Medulla oblongata (tissue), 1 donor: ENCODE measurements around the gene LPAR4.
"Not testable (repeated sequence)": the region's sequence is repeated elsewhere in the genome, so short reads cannot be mapped to it uniquely, and the experiment has no call there.

Source experiments
- DNase-seq: peaks from one replicate; pipeline ENCODE4 v3.0.0-alpha.2; 2015; ENCODE audit errors: extremely low spot score

LPAR4 gene, protein sequence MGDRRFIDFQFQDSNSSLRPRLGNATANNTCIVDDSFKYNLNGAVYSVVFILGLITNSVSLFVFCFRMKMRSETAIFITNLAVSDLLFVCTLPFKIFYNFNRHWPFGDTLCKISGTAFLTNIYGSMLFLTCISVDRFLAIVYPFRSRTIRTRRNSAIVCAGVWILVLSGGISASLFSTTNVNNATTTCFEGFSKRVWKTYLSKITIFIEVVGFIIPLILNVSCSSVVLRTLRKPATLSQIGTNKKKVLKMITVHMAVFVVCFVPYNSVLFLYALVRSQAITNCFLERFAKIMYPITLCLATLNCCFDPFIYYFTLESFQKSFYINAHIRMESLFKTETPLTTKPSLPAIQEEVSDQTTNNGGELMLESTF

DNA sequence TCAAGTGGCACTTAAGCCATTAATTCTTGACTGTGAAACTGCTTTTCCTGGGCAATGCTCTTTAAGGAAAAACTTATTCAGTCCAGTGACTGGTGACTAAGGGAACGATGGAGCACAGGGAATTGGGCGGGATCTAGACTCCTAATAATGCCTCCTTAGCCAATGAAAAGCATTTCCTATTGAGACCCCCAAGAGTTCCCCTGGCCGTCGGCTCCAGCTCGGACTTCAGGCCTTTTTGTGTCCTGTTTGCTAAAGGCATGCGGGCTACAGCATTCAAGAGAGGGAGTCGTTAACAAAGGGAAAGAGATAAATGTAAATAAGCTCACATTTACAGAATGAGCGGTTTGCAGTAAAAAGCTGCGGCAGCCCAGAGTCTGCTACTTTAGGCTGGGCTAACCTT lies at the start of gene LPAR4:
Gene LPAR4 (plus strand): TSS at position 232 of the 400 bp plus-strand sequence. CDS start 7,150 bp downstream, outside the sequence.
- peak; percentile 31 for DNase-seq

DNA sequence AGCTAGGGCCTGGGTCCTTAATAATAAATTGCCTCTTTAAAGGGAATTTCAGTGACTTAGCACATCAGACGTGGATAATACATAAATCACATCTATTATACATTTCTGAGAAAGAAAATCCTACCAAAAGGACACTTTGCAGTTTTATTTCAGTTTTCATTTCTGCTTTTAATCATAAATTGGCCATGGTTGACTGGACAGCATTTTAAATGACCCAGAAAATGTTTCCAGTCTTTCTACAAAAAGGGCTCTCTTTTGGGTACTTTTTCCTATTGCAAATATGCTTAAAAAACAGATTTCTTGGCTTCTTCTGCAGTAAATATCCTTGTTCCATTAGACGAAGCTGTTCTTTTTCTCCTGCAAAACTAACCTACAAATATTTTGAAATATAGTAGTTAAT lies 41.4 kb upstream of the LPAR4 start:
- DNase-seq: no peak

DNA sequence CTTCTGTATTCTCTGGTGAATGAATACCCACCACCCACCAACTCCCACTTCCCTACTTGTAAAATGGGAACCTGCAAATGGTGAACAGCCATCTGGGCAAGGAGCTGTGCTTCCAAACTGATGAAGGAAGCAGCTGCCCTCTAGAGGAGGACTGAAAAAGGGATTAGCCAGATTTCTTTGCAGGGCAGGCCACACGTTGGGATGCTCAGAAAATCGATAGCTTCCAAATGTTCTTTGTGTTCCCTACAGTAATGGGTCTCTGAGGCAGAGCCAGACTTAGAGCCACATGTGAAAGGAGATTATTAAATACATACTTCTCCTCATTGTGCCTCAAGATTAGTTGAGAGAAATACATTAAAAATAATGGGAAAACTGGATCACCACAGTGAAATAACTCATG lies 39.3 kb upstream of the LPAR4 start:
- no peak for DNase-seq

DNA sequence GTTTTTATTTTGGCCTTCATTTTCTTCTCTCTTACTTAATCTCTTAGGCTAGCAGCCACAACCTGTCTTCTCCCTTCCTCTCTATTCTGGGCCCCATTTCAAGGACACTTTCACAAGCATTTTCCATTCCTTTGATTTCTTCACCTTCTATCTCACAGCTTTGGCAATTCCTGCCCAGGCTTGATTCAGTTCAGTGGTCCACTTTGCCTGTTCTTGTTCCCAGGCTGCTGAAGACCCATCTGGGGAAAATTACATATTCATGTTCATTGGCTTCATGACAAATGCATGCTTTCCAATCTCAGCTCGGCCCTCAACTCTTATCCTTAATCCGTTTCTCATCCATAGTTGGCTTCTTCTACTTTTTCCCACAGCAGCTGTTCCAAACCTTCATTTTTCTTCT lies 38.7 kb upstream of the LPAR4 start:
- no peak for DNase-seq

DNA sequence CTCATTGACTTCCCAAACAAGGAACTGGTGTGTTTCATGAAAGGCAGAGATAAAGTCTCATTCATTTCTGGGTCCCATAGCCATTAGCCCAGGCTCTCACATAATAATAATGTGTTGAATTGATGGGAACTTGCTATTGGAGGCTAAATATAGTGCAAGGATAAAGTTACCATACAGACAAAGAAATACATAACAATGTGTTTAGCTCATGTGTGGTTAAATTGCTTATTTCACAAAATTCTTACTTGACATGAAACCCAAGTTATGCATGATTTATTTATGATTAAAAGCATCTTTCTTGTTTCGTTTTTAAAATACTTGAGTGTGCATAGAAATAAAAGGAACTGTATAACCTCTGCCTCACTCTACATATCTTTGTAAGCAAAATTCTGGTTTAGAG lies 37.3 kb upstream of the LPAR4 start:
- DNase-seq: no peak

DNA sequence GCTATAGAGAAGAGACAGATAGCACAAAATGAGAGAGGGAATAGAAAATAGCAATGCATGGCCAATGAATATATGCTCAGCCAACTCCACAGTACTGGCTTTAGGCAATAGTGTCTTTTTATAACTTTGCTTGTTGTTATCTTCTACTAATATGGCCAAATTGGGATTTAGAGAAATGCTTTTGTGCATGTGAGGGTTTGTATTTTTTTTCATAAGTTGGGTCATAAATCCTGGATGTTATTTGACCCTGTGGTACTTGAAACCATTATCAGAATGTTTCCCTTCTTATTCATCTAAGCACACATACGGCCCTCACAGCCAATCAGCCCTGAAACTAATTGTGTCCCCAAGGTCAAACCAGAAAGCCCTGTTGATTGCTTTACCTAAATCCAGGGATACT lies 35.2 kb upstream of the LPAR4 start:
- no peak for DNase-seq

DNA sequence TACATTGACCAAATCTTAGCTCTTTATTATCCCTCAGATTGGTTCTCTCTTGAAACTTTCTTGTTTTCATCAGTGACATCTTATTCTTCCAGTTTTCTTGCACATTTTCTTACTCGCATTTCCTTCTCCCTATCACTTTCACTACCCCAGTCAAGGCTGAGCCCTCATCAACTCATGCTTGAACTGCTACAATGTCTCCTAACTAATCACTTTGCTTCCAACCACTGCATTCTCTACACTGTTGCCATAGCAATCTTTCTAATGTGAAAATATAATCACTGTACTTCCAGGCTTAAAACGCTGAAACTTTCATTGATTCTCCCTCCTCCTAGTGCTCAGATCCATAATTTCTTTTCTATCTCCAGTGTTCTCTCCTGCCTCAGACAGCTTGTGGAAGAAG lies 22.2 kb upstream of the LPAR4 start:
- DNase-seq: no peak

DNA sequence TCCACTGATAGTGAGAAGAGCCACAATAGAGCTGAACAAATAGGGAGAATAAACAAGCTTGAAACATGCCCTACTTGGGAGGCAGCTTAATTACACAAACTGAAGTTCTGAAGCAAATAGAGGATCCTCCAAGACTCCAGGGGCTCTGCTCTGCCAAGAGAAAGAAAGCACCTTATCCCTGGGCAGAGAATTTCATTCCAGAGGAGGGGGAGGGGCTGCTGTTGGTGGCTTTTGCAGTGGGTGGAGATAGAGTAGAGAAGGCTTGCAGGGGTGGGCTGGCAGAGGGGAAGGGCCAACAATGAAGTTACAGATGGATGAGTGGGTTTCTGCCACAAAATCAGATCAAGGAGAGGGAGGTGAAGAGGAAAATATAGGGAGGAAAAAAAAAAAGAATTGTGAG lies 1.0 kb upstream of the LPAR4 start:
- no peak for DNase-seq

DNA sequence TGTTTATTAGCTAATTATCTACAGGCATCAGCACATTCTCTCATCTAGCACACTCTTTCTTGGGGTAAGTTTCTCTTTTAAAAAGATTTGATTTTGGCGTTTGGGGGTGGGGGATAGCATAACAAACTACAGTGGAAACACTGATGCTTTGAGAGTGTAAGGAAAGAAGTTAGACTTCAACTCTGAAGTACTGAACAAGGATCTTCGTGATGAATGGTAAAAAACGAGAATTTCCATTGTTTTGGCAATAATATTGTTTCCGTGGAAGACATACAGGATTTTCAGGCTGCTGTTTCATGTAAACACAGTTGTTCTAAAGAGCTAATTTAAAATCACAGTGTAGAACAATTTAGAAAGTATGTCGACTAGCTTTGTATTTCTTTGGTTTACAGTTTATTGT lies 451 bp downstream of the LPAR4 start:
- no peak for DNase-seq

DNA sequence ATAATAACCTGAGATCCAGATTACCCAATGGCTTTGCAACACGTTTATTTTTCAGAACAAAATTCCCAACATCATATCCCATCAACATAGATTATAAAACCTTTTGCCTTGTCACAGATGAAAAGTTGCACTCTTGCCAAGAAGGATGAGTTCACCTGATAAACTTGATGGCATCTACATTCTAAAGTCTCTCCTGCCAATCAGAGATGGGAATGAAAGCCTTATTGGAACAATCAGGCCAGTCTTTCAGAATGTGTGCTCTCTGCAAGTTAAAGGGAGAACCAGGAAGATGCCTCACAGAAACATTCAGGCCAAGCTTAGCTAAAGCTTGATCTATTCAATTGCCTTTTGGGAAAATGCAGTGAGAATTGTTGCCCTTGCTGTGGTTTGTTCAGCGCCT lies 1.3 kb downstream of the LPAR4 start:
- DNase-seq: no peak

DNA sequence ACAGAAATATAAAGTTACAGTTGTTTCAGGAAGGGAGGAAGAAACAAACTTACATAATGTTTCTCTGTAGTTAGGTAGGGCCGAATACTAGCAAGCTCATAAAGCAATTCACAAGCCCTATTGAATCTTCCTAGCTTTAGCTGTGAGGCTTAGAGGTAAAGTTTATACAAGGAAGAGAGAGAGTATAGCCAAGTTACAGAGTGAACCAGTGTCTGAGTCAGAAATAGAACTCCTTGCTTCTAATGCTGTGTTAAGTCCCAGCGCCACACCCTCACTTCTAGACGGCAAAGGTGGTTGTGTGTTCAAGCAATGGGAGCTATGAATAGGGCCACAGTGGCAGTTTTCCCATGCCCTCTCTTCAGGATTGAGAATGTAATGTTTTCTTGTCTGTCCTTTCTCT lies 6.1 kb downstream of the LPAR4 start:
- no peak for DNase-seq

DNA sequence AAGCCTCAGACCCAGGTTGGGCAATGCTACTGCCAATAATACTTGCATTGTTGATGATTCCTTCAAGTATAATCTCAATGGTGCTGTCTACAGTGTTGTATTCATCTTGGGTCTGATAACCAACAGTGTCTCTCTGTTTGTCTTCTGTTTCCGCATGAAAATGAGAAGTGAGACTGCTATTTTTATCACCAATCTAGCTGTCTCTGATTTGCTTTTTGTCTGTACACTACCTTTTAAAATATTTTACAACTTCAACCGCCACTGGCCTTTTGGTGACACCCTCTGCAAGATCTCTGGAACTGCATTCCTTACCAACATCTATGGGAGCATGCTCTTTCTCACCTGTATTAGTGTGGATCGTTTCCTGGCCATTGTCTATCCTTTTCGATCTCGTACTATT lies 7.4 kb downstream of the LPAR4 start:
- DNase-seq: peak; percentile 24

DNA sequence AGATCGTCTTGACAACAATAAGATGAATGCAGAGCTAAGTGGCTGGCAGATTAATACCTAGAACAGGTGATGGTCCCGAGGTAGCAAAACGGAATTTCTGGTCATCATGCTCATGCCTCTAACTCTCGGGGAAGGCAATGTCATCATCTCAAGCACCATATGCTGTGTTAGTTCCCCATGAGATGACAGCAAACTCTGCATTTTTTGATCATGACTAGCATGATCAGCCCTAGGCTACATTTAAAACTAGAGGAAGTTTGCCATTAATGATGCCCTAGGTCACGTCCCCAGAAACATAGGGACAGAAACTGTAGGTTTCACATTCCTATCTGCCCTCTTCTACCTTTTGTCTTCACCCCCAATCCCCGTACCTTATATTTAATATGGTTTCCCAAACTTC lies 11.6 kb downstream of the LPAR4 start:
- no peak for DNase-seq

DNA sequence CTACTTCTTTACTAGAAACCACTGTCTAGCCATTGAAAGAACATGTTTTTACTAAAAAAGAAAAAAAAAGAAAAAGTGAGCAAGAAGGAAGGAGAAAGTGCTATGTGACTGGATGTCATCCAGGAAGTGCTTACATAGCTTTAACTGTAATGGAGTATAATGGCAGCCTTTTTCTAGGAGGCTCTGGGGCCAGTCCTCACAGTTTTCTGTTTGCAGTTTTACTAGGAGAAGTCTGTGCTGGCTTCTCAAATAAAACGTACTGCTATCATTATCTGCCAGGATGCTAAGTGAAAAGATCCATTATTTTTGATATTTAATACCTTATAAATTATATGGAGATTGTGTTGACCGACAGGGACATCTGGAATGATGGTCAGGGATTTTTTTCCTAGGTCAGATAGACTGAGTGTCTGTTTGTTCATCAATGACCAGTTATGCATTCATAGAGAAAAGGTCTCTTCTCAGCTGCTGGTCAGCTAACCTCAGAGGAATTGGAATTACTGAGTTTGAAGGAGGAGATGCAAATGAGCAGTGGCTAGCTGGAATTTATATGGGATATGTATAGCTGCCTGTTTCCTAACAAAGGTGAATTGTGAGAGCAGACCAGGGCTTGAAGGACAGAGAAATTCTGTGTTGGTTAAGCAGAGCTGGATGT lies 21.7 kb downstream of the LPAR4 start:
- no peak for DNase-seq

DNA sequence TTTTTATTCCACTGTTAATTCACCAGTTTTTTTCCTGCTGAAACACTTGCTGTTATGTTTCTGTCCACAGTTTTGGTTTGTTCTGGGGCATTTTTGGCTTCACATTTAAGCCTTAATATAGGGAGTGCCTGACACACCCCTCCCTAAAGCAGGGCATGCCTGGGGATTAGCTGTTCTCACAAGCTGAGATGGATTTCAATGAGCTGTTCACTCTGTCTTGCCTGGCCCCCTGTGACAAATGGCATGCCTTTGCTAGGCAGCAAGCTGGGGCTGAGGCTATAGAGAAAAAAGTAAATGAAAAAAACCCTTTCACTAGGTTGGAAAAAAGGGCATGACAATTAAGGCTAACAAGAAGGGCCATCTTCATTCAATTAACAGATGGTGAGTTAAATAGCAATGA lies 22.4 kb downstream of the LPAR4 start:
- DNase-seq: no peak

DNA sequence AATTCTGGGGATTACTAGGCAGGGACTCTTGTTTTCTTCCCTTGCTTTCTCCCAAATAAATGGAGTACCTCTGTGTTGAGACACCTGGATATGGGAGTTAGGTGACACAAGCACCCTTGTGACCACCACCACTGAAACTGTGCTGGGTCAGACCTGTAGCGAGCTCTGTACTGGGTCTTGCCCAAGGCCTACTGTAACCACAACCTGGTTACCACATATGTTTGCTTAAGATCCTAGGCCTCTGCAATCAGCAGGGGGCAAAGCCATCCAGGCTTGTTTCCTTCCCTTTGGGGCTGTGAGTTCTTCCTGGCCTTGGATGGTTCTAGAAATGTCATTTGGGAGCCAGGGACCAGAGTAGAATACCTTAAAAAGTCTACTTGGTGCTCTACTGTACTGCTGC lies 49.4 kb downstream of the LPAR4 start:
- DNase-seq: no peak

DNA sequence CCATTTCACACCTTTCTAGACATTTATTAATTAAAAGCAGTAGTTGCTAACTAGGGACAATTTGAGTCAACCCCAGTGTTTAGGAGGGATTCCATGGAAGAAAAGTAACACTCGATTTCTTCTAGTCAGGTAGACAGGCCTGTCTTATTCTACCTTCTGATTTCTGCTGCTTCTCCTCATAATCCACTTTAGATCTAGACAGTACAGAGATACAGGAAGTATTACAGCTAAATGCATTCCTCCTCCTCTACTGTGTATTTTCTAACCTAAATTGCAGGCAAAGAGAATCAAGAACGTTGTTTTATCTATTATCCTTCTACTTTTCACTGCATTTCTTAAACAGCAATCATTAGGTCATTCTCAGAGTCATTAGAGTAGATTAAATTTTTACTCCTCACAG lies 52.6 kb downstream of the LPAR4 start:
- no peak for DNase-seq

DNA sequence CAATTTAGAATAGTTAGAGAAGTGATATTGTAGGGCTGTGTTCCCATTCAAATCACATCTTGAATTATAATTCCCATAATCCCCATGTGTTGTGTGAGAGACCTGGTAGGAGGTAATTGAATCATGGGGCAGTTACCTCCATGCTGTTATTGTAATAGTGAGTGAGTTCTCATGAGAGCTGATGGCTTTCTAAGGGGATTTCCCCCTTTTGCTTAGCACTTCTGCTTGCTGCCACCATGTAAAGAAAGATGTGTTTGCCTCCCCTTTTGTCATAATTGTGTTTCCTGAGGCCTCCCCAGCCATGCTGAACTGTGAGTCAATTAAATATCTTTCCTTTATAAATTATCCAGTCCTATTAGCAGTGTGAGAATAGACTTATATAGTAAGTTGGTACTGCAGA lies 53.2 kb downstream of the LPAR4 start:
- DNase-seq: no peak

DNA sequence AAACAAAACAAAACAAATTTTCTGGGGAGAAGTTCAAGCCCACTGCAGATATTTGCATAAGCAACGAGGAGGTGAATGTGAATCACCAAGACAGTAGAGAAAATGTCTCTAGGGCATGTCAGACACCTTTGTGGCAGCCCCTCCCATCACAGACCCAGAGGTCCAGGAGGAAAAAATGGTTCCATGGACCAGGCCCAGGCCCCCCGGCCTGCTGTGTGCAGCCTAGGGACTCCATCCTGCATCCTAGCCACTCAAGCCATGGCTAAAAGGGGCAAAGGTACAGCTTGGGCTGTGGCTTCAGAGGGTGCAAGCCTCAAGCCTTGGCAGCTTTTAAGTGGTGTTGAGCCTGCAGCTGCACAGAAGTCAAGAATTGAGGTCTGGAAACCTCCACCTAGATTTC lies 54.0 kb downstream of the LPAR4 start:
- DNase-seq: no peak

DNA sequence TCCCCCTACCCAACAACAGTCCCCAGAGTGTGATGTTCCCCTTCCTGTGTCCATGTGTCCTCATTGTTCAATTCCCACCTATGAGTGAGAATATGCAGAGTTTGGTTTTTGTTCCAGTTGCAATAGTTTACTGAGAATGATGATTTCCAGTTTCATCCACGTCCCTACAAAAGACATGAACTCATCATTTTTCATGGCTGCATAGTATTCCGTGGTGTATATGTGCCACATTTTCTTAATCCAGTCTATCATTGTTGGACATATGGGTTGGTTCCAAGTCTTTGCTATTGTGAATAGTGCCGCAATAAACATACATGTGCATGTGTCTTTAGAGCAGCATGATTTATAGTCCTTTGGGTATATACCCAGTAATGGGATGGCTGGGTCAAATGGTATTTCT lies 55.0 kb downstream of the LPAR4 start:
- DNase-seq: not testable (repeated sequence)
